Keratinocyte (primary cell): ENCODE results near the gene POLR1G. TPM values are rescaled to one million over a fixed set of nuclear protein-coding genes. Genes with fewer than 3 reads are reported as not detected.

Source experiments
- DNase-seq: peaks from one replicate; pipeline ENCODE4 v3.0.0-alpha.2; 2011; ENCODE audit warnings: low read depth, missing footprints, low spot score
- FAIRE-seq: peaks from 2 replicates; lab custom pipeline; 2011; peaks lifted over from hg19 to GRCh38; lab: Jason Lieb, UNC
- H2AFZ ChIP-seq: 2 replicates; pipeline ENCODE4 v1.6.0; 2012; ENCODE audit warnings: low read length, control low read depth, inconsistent platforms; ENCODE audit not compliant: control insufficient read depth
- H3K27ac ChIP-seq: 2 replicates; pipeline ENCODE4 v1.5.1; 2011; ENCODE audit warnings: low read length; ENCODE audit not compliant: control insufficient read depth, insufficient read depth
- H3K27me3 ChIP-seq: 3 replicates; pipeline ENCODE4 v1.6.0; 2011; ENCODE audit warnings: low read length; ENCODE audit not compliant: control insufficient read depth, insufficient read depth; ENCODE audit errors: extremely low read depth
- H3K36me3 ChIP-seq, 2 experiments: 2 replicates in 1 of 2; 3 replicates in 1 of 2; pipeline ENCODE4 v1.5.1; 2011; ENCODE audit warnings: low read length in 2 of 2, mild to moderate bottlenecking in 1 of 2; ENCODE audit not compliant: control insufficient read depth in 2 of 2, insufficient read depth in 2 of 2; ENCODE audit errors: extremely low read depth in 1 of 2
- H3K4me1 ChIP-seq: 3 replicates; pipeline ENCODE4 v1.5.1; 2011; ENCODE audit warnings: low read length; ENCODE audit not compliant: control insufficient read depth, insufficient read depth; ENCODE audit errors: extremely low read depth
- H3K4me2 ChIP-seq: 3 replicates; pipeline ENCODE4 v1.6.0; 2011; ENCODE audit warnings: low read depth, low read length; ENCODE audit not compliant: control insufficient read depth, insufficient read depth; ENCODE audit errors: extremely low read depth
- H3K4me3 ChIP-seq, 3 experiments: fragments of 200-600 bp in 1 of 3; sonication (generic) in 1 of 3; 2 replicates in 2 of 3; 3 replicates in 1 of 3; pipeline ENCODE4 v1.5.1; 2011 to 2016; ENCODE audit warnings: low read length in 3 of 3, mild to moderate bottlenecking in 3 of 3, control low read depth in 2 of 3, inconsistent platforms in 1 of 3, low read depth in 1 of 3, mixed read lengths in 1 of 3, mixed run types in 1 of 3, moderate library complexity in 1 of 3; ENCODE audit not compliant: control insufficient read depth in 2 of 3, insufficient read depth in 2 of 3; ENCODE audit errors: extremely low read depth in 1 of 3
- H3K79me2 ChIP-seq: 2 replicates; pipeline ENCODE4 v1.6.0; 2012; ENCODE audit warnings: low read length; ENCODE audit not compliant: control insufficient read depth, insufficient read depth
- H3K9ac ChIP-seq: 3 replicates; pipeline ENCODE4 v1.6.0; 2011; ENCODE audit warnings: low read length; ENCODE audit not compliant: control insufficient read depth, insufficient read depth; ENCODE audit errors: extremely low read depth
- H3K9me1 ChIP-seq: 3 replicates; pipeline ENCODE4 v1.6.0; 2011; ENCODE audit warnings: low read length; ENCODE audit not compliant: control insufficient read depth, insufficient read depth; ENCODE audit errors: extremely low read depth
- H3K9me3 ChIP-seq: 2 replicates; pipeline ENCODE4 v1.5.1; 2012; ENCODE audit warnings: low read depth, low read length; ENCODE audit not compliant: control insufficient read depth
- H4K20me1 ChIP-seq: 3 replicates; pipeline ENCODE4 v1.6.0; 2011; ENCODE audit warnings: low read length; ENCODE audit not compliant: control insufficient read depth, insufficient read depth; ENCODE audit errors: extremely low read depth
- CTCF ChIP-seq, 3 experiments: IDR thresholded peaks in 1 of 3; conservative IDR thresholded peaks in 1 of 3; optimal IDR thresholded peaks in 1 of 3; 2 replicates in 2 of 3; 3 replicates in 1 of 3; pipeline versions ENCODE3 to v1.5.1; 2011; ENCODE audit warnings: low read length in 3 of 3, mild to moderate bottlenecking in 3 of 3, moderate library complexity in 2 of 3, control low read depth in 1 of 3, inconsistent platforms in 1 of 3; ENCODE audit not compliant: insufficient read depth in 2 of 3; ENCODE audit errors: extremely low read depth in 1 of 3
- EZH2 ChIP-seq: IDR thresholded peaks from one replicate; pipeline ENCODE4 v1.6.1; 2012; ENCODE audit warnings: inconsistent platforms, mild to moderate bottlenecking, low read length, moderate library complexity
- dilution Hi-C: fragments of 300-500 bp; cut with MboI; formaldehyde crosslinking; loops from one replicate; pipeline ENCODE4 v1.7.0; 2020; ENCODE audit warnings: low sequenced_read_pairs; ENCODE audit not compliant: extremely low pct_ligation_motif_present
- polyA plus RNA-seq, 5 experiments: library from polyadenylated mRNA; depleted of rRNA in 3 of 5; stranded (reverse) in 3 of 5; stranded (forward) in 1 of 5; unstranded in 1 of 5; fragments of >200 nt; gene quantifications; 1 replicate in 1 of 5; 2 replicates in 3 of 5; 3 replicates in 1 of 5; pipeline versions ENCODE4 v1.2.1 to v1.2.3, GENCODE V29; 2011 to 2012; ENCODE audit warnings: missing spikeins in 2 of 5, low read depth in 1 of 5, low replicate concordance in 1 of 5

Gene POLR1G
- polyA plus RNA-seq, 1 donor (not counting 4 experiments of a cell fraction or from before 2014, with no cell fraction given), result 9.8 TPM

- TF ChIP-seq CTCF (optimal IDR thresholded peaks at IDR 0.05 in 1 of 3, IDR thresholded peaks at IDR 0.05 in 1 of 3, conservative IDR thresholded peaks at IDR 0.05 in 1 of 3; ENCODE audit: extremely low read depth in 1 of 3, insufficient read depth in 2 of 3, low read length in 3 of 3) (no peak), EZH2 (no peak)
- FAIRE-seq (no peak), DNase-seq (no peak)
- H2AFZ ChIP-seq, result no peak overlapping the region
- H3K9ac ChIP-seq, result no peak overlapping the region
- no peaks in the 10 kb centered on the region for H3K9me3 ChIP-seq
- H3K4me1 ChIP-seq, result peaks cover 15% of the 10 kb centered on the region
- no peaks in the 10 kb centered on the region for H3K27me3 ChIP-seq
- H4K20me1 ChIP-seq, result no peaks in the 10 kb centered on the region
- H3K4me3 ChIP-seq, result no peak overlapping the region
- H3K36me3 ChIP-seq, result peaks cover 10 to 14% of the 10 kb centered on the region in 2 experiments
- dilution Hi-C loops, result no loop called here
- no peaks in the 10 kb centered on the region for H3K9me1 ChIP-seq
- peaks cover 14% of the 10 kb centered on the region for H3K79me2 ChIP-seq
- H3K27ac ChIP-seq, result no peak overlapping the region
- no peak overlapping the region for H3K4me2 ChIP-seq
Measured at GRCh38 chr19:45368127-45368526, 38.3 kb upstream of the POLR1G start.

- Histone ChIP-seq H3K4me2 (peak overlapping the region; percentile 85), H3K4me3 (peak overlapping the region in 1 of 3 experiments; percentile 27), H3K36me3 (peaks cover 9 to 14% of the 10 kb centered on the region in 2 experiments), H4K20me1 (no peaks in the 10 kb centered on the region), H3K79me2 (peaks cover 14% of the 10 kb centered on the region), H3K9me3 (no peaks in the 10 kb centered on the region), H3K27ac (no peak overlapping the region), H3K9ac (no peak overlapping the region), H3K9me1 (no peaks in the 10 kb centered on the region), H3K27me3 (no peaks in the 10 kb centered on the region), H2AFZ (no peak overlapping the region), H3K4me1 (peaks cover 15% of the 10 kb centered on the region)
- dilution Hi-C loops, result no loop called here
- DNase-seq (no peak), FAIRE-seq (no peak)
- TF ChIP-seq EZH2, result no peak
- TF ChIP-seq CTCF (optimal IDR thresholded peaks at IDR 0.05 in 1 of 3, IDR thresholded peaks at IDR 0.05 in 1 of 3, conservative IDR thresholded peaks at IDR 0.05 in 1 of 3; ENCODE audit: extremely low read depth in 1 of 3, insufficient read depth in 2 of 3, low read length in 3 of 3), result no peak
Measured at GRCh38 chr19:45368737-45369340, 37.6 kb upstream of the POLR1G start.
